GM18870 (cell line): ENCODE results near the gene SUFU.
A peak's percentile ranks its signal among the peaks of the same experiment; 100 is the strongest.
"Not testable (repeated sequence)": the region's sequence is repeated elsewhere in the genome, so short reads cannot be mapped to it uniquely, and the experiment has no call there.

Experiments used
- ATAC-seq: cut with Tn5 transposase; IDR thresholded peaks from one replicate; pipeline ENCODE4 v1.9.1; 2021; ENCODE audit warnings: moderate library complexity; ENCODE audit not compliant: unreplicated experiment

The SUFU gene

GRCh38 chr10:102511583-102512274, 8.0 kb downstream of the SUFU start:
- peak; percentile 57 for ATAC-seq

DNA sequence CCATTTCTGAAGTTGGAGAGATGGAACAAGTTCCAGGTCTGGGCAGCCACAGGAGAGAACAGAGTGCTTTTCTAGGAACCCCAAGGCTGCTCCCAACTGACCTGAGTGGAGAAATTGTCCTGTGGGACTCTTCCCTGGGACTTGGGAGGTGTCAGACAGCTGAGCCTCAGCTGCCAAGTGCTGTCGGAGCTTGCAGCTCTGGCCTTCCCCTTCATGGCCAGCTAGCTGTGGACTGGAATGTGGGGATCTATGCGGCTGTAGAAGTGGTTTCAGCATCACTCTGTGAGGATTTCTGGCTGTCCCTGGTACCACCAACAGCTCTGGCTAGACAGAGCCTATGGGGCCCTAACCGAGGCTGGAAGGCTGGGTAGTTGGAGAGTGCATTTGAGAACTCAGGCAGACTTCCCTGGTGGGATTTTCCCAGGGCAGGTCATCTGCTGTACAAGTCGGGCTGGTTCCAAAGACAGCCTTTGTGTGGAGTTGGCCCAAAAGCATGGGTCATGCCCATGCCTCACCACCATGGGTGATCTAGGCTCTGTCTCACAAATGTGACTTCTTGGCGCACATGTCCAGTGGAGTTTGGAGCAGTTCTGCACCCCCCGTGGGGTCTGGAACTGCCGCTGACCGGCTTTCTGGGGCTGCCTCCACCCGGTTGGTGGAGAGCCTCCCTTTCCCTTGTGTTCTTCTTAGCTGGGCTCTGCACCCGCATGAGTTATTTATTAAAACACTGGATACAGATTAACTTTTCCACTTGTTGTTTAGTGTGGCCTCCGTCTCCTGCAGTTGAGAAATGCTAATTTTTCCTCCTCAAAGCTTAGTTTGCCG, 10.9 kb downstream of the SUFU start:
- no peak for ATAC-seq

DNA sequence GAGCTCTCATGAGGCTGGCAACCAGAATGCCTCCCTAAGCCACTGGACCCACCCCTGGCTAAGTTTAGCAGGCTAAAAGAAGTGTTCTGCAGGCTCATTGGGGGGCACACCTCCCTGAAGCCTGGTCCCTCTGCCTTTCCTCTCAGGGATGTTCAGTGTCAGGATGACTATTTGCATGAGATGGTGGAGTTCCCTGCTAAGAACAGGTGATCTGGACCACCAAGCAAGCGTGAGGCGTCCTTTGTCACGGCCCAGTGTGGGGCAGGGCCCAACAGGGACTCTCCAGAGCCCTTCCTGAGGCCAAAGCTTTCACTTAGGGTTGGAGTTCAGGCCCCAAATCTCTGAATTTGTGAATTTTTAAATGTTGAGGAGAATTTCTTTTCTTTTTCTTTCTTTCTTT, 12.0 kb downstream of the SUFU start:
- ATAC-seq: no peak

DNA sequence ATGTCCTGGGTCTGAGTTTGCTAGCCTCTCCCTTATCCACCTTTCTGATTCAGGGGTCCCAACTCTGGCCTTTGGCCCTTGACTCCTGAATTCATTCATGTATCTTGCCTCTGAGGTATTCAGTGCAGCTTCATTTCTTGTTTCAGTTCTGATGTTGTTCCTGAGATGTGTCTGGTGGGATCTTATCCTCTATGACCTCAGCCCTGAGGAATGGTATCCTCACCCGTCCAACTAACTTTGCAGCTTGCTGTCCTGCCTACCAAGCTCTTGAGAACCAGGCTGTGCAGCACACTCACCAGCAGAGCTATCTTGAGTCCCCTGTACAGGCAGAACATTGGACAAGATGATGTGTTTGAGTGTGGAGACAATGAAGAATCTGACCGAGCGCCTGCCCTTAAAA, 13.8 kb downstream of the SUFU start:
- ATAC-seq: no peak

- no peak for ATAC-seq
Observed at GRCh38 chr10:102519246-102519825, 15.6 kb downstream of the SUFU start.

GRCh38 chr10:102522874-102523249, 19.1 kb downstream of the SUFU start:
- ATAC-seq: no peak

GRCh38 chr10:102523250-102524029, 19.7 kb downstream of the SUFU start:
- no peak for ATAC-seq

- ATAC-seq: no peak
Observed at GRCh38 chr10:102524746-102525145, 21.0 kb downstream of the SUFU start.

DNA sequence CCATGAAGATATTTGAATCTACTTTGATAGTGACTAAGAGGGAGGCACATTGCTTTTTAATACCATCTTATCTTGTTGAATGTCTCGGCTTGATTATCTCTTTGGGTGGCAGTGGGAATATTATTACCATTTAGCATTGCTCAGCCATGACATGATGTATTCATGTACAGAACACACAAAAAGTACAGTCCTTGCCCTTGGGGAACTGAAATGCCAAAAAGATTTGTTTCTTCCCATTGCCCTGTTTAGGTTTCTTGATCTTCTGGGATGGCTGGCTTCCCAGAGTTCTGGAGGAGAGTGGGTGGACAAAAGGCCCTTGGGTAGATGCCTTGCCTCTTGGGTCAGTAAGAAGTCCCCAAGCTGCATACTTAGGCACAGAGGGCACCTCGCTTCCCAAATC, 23.8 kb downstream of the SUFU start:
- no peak for ATAC-seq

GRCh38 chr10:102534333-102534732, 30.6 kb downstream of the SUFU start:
- ATAC-seq: no peak

GRCh38 chr10:102534966-102535365, 31.2 kb downstream of the SUFU start:
- not testable (repeated sequence) for ATAC-seq

- no peak for ATAC-seq
Observed at GRCh38 chr10:102535481-102536147, 31.8 kb downstream of the SUFU start.

- ATAC-seq: no peak
Observed at GRCh38 chr10:102537367-102537766, 33.6 kb downstream of the SUFU start.

GRCh38 chr10:102537948-102538347, 34.2 kb downstream of the SUFU start:
- ATAC-seq: no peak

GRCh38 chr10:102538811-102539210, 35.0 kb downstream of the SUFU start:
- ATAC-seq: no peak

DNA sequence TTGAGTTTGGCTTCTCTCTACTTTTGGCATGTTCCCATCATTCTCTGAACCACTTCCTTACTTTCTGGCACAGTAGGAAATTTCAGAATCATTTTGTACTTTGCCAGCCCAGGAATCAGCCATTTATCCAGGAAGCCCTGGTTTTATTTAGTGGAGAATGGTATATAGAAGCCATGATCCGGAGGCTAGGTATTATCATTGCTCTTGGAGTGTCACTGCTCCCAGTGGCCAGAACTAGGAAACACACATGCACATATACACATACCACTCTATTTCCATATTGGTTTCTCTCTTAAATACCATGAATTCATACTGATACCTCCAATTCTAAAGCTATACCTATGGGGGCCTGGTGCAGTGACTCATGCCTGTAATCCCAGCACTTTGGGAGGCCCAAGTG, 36.3 kb downstream of the SUFU start:
- ATAC-seq: peak; percentile 61

DNA sequence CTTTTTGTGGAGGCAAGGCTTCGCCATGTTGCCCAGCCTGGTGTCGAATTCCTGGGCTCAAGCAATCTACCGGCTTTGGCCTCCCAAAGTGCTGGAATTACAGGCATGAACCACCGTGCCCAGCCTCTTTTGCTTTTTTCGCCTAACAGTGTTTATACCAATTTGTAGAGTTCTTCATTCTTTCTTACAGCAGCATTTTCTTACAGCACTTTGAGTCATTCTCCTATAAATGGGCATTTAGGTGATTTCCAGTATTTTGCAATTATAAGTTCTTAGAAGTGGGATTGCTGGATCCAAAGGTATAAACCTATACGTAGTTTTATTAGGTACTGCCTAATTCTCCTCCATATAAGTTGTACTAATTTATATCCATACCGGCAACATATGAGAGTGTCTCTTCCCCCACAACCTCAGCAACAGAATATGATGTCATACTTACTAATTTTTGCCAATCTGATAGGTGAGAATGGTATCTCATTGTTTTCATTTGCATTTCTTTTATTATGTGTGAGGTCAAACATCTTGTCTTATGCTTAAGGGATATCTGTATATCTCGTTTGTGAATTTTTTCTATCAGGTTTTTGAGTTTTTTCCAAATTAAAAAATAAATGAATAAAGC, 39.1 kb downstream of the SUFU start:
- ATAC-seq: no peak

- ATAC-seq: no peak
Observed at GRCh38 chr10:102545265-102545871, 41.6 kb downstream of the SUFU start.

DNA sequence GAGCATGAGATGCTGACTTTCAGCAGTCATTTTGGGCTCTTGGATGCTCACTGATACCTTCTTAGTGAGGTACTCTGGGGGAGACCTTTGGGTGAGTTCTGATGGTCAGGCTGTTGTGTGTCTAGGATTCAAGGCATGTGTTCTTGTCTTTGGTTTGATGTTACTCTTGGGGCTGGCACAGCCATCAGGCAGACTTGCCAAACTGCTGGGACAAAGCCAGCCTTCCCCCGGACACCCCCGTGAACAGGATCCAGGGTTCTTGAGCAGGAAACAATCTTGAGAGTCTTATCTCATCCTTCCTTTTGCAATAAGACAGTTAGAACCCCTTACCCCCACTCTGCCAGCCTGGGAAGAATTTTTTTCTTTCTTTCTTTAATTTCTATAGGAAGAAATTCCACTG, 42.2 kb downstream of the SUFU start:
- ATAC-seq: no peak
